ENCODE measurements around the gene ST6GALNAC3.

Gene ST6GALNAC3

DNA sequence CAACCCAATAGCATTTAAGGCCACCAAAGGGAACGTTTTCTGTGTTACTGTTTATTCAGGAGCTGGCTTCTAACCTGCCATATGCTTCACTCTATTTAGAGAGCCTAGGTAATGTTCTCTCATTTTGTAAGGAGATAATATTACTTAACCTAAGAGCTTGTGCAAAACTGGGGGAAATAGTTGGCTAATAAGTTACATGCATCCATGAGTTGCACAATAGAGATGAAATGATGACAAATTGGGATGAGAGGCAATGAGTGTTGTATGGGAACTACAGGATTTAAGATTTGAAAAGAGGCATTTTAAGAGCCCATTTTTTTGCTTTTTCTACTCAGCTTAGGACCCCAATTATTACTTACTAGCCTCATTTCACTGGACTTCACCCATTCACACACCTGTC lies 151.0 kb downstream of the ST6GALNAC3 start:
- no peak overlapping the region for H3K27ac ChIP-seq

GRCh38 chr1:76227621-76228020 lies 153.1 kb downstream of the ST6GALNAC3 start:
- no peak overlapping the region for H3K27ac ChIP-seq
- no peak for TF ChIP-seq ZFX (IDR thresholded peaks at IDR 0.05; ENCODE audit: borderline replicate concordance)
- no peak for TF ChIP-seq CTCF (IDR thresholded peaks at IDR 0.05)

More for the DNA sequence above, 151.0 kb downstream of the ST6GALNAC3 start:
- no peak for TF ChIP-seq ZFX (IDR thresholded peaks at IDR 0.05; ENCODE audit: borderline replicate concordance)
- TF ChIP-seq CTCF (IDR thresholded peaks at IDR 0.05), result no peak

- no peak overlapping the region for H3K27ac ChIP-seq
- no peak for TF ChIP-seq ZFX (IDR thresholded peaks at IDR 0.05; ENCODE audit: borderline replicate concordance)
- TF ChIP-seq CTCF (IDR thresholded peaks at IDR 0.05), result no peak
These were observed 154.9 kb downstream of the ST6GALNAC3 start for GRCh38 chr1:76229279-76230005.

- no peak for TF ChIP-seq CTCF (IDR thresholded peaks at IDR 0.05)
- TF ChIP-seq ZFX (IDR thresholded peaks at IDR 0.05; ENCODE audit: borderline replicate concordance), result no peak
- no peak overlapping the region for H3K27ac ChIP-seq
These were observed 156.3 kb downstream of the ST6GALNAC3 start for GRCh38 chr1:76230842-76231281.

DNA sequence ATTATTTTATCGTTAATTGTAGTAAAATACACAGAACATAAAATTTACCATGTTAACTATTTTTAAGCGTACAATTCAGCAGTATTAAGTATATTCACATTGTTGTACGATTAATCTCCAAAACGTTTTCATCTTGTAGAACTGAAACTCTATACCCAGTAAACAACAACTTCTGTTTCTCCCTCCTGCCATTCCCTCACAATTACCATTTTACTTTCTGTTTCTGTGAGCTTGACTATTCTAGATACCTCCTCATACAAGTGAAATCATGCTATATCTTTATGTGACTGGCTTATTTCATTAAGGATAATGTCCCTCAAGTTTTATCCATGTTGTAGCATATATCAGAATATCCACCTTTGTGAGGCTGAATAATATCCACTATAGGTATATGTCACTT lies 156.8 kb downstream of the ST6GALNAC3 start:
- no peak overlapping the region for H3K27ac ChIP-seq
- TF ChIP-seq CTCF (IDR thresholded peaks at IDR 0.05), result no peak
- no peak for TF ChIP-seq ZFX (IDR thresholded peaks at IDR 0.05; ENCODE audit: borderline replicate concordance)

GRCh38 chr1:76232666-76233065 lies 158.1 kb downstream of the ST6GALNAC3 start:
- no peak for TF ChIP-seq CTCF (IDR thresholded peaks at IDR 0.05)
- no peak for TF ChIP-seq ZFX (IDR thresholded peaks at IDR 0.05; ENCODE audit: borderline replicate concordance)
- H3K27ac ChIP-seq, result no peak overlapping the region

DNA sequence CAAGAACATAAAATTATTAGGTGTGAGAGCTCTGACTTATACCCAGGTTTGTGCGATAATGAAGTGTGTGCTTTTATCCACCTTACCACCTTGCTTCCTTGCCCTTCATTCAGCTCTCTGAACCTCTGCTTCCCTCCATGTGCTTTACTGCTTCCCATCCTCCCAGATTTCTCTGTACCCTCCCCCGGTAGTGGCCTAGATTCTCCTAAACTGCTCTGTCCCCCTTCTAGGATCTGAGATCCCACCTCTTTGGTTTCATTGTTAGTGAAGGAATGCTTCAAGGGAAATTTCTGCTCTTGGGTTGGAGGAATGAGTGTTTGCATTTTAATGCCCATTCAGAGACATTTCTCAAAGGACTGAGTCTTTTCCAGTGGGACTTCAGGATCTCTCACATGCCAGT lies 159.5 kb downstream of the ST6GALNAC3 start:
- no peak for TF ChIP-seq ZFX (IDR thresholded peaks at IDR 0.05; ENCODE audit: borderline replicate concordance)
- TF ChIP-seq CTCF (IDR thresholded peaks at IDR 0.05), result no peak
- H3K27ac ChIP-seq, result no peak overlapping the region

All from 22Rv1 (cell line).